Measurements from ENCODE around the gene TOP3A. TPM values are rescaled to one million over a fixed set of nuclear protein-coding genes. Genes with fewer than 3 reads are reported as not detected.
"Not testable (repeated sequence)": the region's sequence is repeated elsewhere in the genome, so short reads cannot be mapped to it uniquely, and the experiment has no call there.

The TOP3A gene
- total RNA-seq, 1 donor from 2014 or later = 23.8 TPM

DNA sequence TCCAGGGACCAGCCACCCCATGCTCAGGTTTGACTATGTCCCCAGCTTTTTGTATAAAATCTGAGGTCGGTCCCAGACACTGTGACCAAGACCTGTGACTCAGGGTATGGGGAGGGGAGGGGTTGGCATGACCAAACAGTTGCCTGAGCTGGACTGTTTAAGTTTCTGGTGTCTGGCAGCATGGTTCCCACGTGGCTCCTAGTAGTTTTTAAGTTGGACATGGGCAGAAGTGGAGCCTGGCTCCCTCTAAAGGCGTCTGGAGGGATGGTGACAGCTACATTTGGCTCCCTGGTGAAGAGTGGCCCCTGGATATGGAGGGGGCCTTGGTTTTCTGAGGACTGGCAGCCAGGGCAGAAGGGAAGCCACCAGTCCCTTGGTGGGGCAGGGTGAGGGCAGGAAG, 8.2 kb upstream of the TOP3A start:
- peak; percentile 17 for ATAC-seq

DNA sequence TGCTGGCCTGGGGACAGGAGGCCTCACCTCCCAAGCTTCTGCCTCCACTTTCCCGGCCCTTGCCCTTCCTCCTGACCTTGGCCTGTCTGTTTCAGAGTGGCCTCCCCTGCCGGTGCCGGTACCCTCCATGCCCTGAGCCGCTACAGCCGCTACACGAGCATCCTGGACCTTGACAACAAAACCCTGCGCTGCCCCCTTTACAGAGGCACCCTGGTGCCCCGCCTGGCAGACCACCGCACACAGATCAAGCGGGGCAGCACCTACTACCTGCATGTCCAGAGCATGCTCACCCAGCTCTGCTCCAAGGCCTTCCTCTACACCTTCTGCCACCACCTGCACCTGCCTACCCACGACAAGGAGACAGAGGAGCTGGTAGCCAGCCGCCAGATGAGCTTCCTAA, 7.7 kb upstream of the TOP3A start:
- no peak for ATAC-seq

DNA sequence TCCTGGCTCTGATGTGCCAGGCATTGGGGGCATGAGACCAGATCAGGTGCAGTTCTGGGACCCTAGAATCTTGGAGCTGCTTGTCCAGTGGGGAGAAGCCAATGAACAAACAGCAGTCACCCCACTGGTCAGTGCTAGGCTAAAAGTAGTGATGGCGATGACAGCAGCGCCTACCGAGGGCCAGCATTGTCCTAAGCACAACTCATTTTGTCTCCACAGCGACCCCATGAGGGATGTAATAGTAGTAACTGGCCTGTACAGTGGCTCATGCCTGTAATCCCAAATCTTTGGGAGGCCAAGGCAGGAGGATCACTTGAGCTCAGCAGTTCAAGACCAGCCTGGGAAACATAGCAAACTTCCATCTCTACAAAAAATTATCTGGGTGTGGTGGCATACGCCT, 6.5 kb upstream of the TOP3A start:
- no peak for ATAC-seq

DNA sequence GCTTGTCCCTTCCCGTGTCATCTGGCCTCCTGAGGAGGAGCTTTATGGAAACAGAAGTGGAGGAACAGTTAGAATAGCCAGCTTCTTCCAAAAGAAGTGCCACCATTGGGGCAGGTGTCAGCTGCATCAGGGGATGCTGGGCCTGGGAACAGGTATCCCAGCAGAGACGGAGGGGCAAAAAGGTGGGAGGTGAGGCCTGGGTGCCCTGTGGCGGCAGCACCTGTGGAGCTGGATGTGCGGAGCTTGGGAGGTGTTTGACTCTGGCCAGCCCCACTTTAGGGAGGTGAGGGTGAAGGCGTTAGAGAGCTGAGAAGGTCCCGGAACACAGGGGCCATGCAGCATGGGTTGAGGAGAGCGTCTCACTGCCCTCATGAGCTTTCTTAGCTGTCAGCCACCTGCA, 5.5 kb upstream of the TOP3A start:
- no peak for ATAC-seq

DNA sequence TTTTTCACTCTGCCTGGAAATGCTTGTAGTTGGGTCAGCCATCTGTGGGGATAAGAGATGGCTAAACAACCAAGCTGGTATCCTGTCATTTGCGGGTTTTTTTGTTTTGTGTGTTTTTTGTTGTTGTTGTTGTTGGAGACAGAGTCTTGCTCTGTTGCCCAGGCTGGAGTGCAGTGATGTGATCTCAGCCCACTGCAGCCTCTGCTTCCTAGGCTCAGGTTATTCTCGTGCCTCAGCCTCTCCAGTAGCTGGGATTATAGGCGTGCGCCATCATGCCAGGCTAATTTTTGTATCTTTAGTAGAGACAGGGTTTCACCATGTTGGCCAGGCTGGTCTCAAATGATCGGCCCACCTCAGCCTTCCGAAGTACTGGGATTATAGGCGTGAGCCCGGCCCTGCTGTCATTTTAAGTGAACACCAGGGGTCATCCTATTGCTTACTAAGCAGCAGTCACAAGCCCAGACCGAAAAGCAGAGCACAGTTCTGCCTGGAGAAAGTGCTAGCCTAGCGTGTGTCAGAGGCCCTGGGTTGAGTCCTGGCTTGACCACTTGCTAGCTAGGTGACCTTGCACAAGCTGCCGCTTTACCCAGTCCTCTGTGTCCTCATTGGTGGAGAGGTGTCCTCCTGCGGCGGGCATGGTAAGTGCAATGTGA, 4.9 kb upstream of the TOP3A start:
- ATAC-seq = peak; percentile 4

DNA sequence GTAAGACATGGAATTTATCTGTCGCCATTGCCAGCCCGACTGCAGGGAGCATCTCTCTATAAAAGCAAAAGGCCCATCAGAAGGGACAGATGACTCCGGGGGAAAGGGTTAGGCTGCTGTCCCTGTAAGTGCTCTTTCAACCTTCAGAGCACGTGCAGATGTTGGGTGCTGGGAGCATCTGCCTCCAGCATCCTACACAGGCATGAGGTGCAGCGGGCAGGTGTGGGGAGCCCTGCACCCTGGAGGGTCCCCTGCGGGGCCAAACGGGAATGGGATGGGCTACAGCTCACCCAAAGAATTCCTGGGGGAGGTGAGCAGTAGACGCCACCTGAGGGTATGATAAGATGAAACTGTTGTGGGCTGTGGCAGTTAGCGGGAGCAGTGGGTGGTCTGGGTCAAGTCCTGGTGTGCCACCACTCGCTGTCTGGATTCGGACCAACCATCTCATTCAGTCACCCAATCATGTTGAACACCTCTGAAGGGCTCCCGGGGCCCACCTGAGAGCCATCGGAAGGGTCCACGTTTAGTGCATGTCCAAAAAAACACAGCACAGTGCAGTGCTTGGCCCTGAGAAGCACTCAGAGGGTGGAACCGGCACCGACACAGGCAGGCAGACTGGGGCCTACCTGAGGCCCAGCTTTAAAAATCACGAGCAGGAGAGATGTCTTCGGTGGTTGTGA, 4.1 kb upstream of the TOP3A start:
- ATAC-seq = no peak

DNA sequence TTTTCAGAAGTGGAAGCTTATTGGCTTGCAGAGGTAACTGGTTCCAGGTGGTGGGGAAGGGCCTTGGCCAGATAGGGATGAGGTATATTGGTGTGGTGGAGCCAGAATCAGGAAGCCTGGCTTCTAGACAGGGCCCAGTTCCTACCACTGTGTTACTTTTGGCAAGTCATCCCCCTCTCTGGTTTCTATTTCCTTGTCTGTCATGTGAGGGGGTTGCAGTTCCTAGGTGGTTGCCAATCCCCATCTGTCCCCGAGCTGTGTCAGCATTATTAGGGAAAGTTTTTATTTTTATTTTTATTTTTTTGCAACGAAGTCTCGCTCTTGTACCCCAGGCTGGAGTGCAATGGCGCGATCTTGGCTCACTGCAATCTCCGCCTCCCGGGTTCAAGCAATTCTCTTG, 3.3 kb upstream of the TOP3A start:
- no peak for ATAC-seq

DNA sequence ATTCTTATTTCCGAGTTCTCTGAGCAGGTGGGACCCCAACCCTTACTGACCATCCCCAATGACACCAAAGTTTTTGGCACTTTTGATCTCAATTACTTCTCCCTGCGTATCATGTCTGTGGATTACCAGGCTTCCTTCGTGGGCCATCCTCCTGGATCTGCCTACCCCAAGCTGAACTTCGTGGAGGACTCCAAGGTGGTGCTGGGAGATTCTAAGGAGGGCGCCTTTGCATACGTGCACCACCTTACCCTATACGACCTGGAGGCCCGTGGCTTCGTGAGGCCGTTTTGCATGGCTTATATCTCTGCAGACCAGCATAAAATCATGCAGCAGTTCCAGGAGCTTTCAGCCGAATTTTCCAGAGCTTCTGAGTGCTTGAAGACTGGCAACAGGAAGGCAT, 1.2 kb upstream of the TOP3A start:
- no peak for ATAC-seq

DNA sequence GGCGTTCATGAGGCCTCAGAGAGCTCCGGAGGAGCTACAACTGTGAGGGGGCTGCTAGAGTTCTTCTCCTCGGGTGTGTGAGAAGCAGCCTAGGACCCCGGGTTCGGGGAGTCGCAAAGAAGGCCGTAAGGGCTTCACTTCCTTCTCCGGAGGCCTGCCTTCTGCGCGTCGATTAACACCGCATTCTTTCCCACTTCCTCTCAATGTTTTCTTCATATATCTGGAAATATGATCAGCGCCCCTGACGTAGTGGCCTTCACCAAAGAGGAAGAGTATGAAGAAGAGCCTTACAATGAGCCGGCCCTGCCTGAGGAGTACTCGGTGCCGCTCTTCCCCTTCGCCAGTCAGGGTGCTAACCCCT, 748 bp upstream of the TOP3A start:
- ATAC-seq = peak; percentile 1

DNA sequence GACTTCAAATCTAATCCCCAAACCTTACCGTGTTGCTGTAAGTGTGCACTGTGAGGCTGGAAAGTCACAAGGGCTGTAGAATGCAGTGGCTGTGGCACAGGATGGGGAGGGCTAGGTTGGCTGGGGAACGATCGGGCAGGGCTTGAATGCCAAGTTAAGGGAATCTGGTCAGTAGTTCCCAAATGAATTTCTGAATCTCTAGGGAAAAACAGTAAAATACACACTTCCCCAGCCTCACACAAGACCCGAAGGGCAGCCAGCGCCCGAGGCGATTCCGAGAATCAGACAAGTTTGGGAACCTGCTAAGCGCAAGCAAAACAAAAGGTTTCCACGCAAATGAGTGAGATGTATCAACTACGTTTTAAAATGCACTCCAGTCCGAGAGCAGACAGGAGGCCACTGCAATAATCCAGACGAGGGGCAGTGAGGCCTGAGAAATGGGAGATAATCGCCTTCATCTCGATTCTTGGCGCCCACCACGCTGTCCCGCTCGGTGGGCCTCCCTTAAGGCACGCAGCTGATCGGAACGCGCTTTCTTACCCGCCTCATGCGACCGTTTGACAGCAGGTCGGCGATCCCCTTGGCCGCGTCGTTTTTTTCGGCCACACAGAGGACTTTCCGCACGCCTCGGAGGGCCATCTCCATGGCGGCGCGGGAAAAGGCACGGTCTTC, 599 bp downstream of the TOP3A start:
- no peak for ATAC-seq

DNA sequence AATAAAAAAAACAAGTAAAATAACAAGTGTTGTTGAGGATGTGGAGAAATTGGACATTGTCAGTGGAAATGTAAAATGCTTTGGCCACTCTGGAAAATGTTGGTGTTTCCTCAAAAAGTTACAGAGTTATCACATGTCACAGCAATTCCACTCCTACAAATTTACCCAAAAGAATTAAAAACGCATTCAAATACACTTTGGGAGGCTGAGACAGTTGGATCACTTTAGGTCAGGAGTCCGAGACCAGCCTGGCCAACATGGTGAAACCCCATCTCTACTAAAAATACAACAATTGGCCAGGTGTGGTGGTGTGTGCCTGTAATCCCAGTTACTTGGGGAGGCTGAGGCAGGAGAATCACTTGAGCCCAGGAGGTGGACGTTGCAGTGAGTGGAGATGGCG, 5.6 kb downstream of the TOP3A start:
- no peak for ATAC-seq

DNA sequence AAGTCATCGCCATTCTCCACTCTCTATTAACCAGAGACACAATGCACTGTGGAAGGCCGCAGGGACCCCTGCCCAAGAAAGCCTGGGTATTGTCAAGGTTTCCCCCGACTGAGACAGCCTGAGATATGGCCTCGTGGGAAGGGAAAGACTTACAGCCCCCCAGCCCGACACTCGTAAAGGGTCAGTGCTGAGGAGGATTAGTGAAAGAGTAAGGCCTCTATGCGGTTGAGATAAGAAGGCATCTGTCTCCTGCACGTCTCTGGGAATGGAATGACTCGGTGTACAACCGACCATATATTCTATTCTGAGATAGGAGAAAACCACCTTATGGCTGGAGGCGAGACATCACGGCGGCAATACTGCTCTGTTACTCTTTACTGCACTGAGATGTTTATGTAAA, 11.6 kb downstream of the TOP3A start:
- ATAC-seq = not testable (repeated sequence)

DNA sequence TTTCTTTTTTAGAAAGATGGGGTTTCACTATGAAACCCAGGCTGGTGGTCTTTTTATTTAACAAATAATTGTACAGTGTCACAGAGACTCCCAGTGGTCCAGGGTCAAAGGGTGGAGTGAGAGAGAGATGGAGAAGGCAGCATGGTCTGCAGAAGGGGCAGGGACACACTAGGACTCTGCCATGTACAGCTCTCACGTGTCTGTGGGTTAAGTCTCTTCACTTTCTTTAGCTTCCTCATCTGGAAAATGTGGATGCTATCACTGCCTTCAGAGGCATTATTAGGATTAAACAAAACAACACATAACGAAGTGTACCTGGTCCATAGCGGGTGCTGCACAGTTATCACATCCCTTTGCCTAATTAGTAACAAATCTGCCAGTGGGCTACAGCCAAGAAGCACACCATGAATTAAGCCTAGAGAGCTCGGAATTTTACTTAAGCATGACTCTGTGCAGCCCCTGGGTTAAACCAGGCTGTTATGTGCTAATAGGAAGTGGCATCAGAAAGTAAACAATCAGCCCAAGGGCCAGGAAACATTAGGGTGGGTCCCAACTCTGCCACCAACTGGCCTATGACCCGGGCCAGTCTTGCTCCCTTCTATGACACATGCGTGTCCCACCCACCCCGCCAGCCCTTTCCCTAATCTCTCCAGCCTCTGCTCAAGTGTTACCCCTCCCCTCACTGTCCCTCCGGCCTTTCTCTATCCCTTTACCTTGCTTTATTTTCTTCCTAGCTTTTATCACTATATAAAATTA, 13.9 kb downstream of the TOP3A start:
- ATAC-seq = peak; percentile 25

DNA sequence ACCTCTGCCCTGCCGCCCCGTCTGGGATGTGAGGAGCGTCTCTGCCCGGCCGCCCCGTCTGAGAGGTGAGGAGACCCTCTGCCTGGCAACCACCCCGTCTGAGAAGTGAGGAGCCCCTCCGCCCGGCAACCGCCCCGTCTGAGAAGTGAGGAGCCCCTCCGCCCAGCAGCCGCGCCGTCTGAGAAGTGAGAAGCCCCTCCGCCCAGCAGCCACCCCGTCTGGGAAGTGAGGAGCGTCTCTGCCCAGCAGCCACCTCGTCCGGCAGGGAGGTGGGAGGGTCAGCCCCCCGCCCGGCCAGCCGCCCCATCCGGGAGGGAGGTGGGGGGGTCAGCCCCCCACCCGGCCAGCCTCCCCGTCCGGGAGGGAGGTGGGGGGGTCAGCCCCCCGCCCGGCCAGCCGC, 16.7 kb downstream of the TOP3A start:
- ATAC-seq = not testable (repeated sequence)

DNA sequence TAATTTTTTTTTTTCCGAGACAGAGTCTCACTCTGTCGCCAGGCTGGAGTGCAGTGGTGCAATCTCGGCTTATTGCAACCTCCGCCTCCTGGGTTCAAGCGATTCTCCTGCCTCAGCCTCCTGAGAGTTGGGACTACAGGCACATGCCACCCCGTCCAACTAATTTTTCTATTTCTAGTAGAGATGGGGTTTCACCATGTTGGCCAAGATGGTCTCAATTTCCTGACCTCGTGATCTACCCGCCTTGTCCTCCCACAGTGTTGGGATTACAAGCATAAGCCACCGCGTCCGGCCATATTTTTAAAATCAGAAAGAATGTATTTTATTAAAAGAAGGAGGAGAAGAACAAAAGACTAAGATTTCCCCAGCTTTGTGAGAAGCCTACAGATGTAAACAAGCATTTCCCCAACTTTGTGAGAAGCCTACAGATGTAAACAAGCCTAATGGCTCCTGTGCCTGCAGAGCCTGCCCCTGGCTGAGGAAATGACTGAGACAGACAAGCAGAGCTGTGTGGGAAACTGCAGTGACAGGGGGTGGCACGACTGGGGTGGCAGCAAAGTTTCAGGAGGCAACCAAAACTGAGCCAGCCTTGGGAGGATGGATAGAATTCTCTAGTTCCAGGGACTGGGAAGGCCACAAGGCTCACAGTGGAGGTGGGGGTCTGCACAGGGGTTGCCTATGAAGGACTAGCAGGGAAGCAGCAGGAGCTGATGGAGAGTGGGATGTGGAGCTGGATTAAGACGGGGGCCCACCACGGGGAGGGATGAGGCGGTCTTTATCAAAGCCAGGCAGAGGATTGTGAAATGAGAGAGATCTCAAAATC, 22.9 kb downstream of the TOP3A start:
- ATAC-seq = no peak

DNA sequence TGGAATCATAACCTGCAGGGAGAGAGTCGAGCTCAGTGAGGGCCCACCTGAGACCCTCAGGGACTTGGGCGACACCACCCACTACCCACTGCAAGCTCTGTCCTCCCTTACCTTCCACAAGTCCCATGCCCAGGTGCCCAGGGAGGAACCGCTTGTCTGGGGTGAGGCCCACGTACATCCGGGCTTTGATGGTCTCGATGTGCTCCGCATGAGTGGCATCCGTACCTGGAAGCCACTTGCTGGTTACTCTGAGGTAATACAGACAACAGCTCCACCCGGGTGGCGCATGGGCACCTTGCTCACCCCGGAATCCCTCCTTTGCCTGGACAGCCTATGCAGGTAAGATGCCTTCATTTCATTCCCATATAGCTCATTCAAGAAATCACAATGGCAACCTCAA, 29.5 kb downstream of the TOP3A start:
- ATAC-seq = no peak

DNA sequence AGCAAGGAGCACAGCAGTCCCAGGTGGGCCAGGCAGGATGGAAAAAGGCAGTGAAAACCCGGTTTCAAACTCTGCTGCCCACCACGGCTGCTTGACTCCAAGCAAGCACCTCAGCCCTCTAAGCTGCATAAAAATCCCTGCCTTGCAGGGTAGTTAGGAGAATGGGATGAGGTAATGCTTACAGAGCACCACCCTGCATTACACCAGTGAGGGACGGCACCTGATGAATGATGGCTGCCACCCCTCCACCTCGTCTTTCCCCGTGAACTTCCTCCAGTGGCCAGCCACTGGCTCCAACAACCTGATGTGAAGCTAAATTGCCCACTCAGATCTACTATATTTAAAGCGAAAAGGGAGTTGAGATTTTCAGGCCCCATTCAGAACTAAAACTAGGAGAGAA, 33.0 kb downstream of the TOP3A start:
- ATAC-seq = no peak

DNA sequence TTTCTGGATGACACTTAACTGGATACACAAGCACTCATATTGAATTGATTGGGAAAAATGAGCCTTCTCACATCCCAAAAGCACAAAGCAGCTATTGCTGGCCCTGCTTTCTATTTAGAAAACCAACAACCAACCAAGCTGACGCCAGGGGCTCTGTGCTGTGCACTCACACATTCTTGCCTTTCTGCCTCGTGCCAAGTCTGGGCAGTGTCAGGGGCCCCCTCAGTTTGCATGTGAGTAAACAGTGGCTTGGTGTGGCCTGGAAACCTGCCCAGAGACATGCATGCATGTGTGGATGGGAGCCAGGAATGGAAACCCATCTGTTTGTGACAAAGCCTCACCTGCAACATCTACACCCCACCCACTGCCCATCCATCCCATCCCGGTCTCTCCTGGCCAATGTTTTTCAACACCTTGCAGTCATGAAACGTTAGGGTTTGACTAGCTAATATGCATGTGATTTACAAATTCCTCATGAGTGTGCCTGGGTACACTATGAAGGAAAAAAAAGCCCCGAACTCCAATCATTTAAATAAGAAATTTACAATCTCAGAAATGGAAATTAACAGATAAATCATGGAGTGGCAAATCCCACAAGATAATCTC, 33.9 kb downstream of the TOP3A start:
- ATAC-seq = no peak

DNA sequence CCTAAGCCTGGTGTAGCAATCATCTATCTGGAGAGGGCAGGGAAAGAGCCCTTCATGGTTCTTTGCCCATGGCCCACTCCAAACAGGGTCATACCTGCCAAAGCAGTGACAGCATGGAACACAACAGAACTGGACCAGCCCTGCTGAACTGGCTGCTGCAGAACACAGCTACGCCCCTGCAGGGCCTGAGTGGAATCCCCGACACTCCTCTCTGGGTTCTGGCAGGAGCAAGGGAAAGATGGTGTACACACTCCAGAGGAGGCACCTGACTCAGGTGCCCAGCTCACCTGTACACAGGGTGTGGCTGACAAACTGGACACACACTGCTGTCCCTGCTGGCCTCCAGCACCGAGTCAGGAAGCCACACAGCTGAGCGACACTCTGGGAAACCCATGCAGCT, 34.5 kb downstream of the TOP3A start:
- ATAC-seq = peak; percentile 35

DNA sequence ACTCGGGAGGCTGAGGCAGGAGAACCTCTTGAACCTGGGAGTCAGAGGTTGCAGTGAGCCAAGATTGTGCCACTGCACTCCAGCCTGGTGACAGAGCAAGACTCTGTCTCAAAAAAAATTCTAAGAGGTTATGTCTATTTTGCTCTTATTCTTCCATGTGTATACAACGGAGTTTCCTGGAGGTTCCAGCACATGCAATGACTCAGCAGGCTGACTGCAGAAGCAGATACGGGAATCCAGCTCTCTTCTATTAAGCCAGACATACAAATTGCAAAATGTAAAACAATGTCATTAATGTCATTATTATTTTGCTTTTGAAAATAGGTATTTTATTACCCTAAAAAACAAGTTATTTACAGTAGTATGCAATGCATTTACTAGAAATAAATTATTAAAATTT, 35.9 kb downstream of the TOP3A start:
- no peak for ATAC-seq

DNA sequence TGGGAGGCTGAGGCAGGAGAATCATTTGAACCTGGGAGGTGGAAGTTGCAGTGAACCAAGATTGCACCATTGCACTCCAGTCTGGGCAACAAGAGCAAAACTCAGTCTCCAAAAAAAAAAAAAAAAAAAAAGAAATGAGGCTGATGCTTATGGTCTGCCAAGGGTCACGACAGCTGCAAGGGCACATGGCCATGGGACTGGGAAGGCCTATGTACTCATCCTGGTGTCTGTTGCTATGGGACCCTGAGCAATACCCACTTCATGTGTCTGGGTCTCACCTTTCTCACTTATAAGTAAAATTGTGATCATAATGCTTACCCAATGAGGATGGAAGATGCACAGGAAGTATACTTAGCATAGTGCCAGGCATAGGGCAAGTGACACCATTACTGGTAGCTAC, 37.7 kb downstream of the TOP3A start:
- no peak for ATAC-seq

All from esophagus mucosa (tissue), 1 donor.